Hematopoietic multipotent progenitor cell treated with erythropoietin and hydrocortisone succinate and interleukin-3 and kit ligand, for 15 days (in vitro differentiated cells): ENCODE measurements around the gene VSIR.

Experiments
- DNase-seq: peaks from one replicate; pipeline ENCODE4 v3.0.0-alpha.2; 2015; ENCODE audit warnings: low spot score

Gene VSIR

DNA sequence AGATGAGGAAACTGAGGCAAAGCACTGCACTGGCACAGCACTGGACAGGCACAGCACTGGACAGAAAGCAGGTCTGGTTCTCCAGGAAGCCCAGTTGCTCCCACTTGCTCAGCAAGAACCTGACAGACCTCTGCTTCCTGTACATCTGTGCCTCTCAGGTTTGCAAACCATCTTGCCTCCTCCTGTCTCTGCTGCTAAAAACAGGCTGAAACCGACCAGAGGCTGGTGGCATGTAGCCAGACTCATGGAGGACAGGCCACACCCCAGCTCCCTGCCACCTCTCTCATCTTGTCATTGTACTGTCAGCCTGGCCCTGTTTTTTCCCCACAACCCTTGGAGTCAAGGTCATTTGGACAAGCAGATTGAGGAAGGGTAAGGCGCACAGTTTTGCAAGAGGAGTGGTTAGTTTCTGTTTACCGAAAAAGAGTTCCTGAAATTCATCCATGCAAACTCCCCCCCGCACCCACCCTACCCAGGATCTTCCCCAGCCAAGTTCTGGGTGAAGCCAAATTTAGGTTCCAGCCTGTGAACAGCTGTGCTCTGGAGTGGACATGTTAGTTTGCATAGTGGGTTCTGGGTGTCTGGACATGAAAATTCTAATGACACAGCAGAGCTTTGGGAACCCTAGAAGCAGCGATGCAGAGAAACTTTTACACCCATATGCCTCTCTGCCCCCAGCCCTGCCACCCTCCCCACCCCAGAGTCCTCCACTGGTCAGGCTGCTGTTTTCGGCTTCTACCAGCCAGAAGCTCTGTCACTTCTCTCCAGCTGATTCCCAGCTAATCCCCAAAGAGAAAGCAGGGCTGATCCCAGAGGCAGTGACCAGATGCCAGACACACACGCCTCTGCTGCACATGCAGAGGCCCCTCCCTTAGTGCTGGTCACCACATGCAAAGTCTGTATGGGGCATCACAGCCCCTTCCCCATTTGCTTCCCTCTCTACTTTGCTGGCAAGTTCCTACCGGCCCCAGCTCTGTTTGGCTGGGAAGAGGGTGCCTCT lies 45.3 kb downstream of the VSIR start:
- peak; percentile 83 for DNase-seq

GRCh38 chr10:71727105-71727737 lies 46.1 kb downstream of the VSIR start:
- no peak for DNase-seq

DNA sequence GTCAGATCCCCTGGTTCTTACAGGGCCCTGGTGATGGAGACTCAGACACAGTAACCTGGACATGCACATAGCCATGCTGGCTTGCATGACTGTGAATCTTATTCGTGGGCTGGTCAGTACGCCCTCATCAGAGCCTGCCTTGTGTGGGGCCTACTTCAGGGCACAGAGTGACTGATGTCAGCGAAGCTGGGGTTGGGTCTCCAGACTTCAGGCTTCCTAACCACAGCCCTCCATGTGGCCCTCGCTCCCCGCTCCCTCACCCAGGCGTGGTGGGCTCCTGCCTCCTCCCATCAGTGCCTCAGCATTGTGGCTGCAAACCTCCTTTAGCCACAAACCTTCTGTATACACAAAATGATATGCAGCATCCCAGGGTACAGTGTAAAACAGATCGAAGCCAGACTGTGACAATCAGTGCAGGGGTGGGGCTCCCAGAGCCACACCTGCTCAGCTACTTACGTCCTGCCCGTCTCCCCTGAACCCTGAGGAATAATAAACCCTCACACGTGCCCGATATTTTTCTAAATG lies 46.7 kb downstream of the VSIR start:
- DNase-seq = no peak

DNA sequence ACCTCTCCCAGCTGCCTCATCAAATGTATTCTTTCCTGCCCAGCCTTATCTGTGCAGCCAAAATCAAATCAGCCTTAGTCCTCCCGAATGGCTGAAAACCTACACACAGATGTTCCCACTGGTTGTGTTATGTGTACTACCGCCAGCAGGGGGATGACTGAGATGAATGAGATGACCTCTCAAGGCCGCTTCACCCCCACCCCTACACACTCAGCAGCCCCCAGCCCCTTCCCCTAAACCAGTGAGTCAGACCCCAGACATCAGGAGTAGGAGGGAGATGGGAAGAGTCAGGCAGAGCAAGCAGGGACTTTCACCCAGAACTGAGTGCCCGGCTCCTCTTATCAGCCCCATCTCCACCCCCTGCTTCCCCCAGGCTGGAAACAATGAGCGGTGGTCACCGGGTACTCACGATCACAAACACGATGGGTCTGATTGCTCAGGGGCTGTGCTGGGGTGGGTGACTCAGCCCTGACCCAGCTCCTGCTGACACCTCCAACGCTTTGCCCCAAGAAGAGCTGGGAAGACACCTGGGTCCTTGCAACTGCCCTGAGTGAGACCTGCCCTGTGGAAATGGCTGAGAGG lies 47.2 kb downstream of the VSIR start:
- DNase-seq = peak; percentile 44

- DNase-seq = no peak
Measured at GRCh38 chr10:71725249-71725648, 48.1 kb downstream of the VSIR start.

DNA sequence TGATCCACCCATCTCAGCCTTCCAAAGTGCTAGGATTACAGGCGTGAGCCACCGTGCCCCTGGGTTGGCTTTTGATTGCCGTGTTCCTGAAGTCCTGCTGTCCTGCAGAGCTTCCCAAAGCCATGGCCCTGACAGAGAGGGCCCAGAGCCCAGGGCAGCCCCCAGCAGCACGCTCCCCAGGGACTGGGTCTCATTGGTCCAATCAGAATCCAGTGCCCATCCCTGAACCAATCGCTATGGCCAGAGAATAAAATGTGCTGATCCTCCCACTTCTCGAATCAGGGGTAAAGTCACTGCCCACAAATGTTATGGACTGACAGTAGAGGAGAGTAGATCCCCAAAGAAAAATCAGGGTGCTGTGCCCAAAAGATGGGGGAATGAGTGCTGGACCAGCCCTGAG lies 48.8 kb downstream of the VSIR start:
- no peak for DNase-seq

DNA sequence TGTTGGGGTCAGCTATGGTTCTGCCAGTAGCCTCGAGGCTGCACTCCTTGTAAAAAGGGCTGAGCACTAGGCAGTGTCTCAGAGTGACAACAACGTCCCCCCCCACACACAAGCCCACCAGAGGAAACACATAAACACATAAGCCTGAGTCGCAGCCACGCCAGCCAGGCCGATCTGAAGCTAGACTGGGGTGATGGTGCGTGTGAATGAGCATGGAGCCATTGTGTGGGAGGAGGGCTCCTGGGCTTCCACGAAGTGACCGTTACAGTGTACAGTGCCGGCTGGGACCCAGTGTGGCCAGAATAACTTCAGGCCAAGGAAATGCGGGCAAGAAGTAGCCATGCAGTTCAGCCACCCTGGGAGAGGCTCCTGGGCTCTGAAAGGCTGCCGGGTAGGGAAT lies 50.0 kb downstream of the VSIR start:
- DNase-seq = no peak

DNA sequence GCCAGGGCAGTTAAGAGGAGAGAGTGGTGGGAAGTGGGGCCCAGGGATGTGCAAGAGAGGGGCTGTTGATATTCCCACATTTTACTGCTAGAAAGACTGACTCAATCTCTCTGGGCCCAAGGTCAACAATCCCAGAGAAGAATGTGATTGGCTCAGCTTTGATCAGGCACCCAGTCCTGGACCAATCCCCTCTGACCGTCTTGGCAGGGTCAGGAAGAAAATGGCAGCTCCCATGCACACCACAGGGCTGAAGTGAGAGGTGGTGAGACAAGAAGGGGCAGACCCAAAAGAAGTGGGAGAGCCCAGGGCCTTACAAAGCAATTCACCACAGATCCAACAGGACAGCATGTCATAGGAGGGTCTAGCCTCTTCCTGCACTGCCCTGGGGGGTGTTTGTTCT lies 50.5 kb downstream of the VSIR start:
- no peak for DNase-seq

GRCh38 chr10:71721313-71721712 lies 52.0 kb downstream of the VSIR start:
- DNase-seq = no peak

DNA sequence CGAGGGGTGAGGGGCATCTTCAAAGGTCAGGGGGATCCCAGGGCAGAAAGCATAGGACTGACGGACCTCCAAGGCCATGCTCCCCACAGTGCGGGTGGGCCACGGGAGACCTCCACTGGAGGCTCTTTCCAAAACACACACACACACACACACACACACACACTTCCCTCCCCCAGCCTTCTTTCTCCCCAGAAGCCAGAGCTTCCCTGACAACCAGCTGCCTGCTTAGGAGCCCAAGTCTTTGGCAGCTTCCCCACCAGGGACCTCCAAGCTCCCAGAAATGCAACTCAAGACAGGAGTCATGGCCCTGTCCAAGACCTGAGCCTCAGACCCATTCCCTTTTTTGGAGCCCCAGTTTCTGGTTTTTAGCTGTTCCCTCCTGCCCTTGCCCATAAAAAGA lies 53.0 kb downstream of the VSIR start:
- DNase-seq = no peak

DNA sequence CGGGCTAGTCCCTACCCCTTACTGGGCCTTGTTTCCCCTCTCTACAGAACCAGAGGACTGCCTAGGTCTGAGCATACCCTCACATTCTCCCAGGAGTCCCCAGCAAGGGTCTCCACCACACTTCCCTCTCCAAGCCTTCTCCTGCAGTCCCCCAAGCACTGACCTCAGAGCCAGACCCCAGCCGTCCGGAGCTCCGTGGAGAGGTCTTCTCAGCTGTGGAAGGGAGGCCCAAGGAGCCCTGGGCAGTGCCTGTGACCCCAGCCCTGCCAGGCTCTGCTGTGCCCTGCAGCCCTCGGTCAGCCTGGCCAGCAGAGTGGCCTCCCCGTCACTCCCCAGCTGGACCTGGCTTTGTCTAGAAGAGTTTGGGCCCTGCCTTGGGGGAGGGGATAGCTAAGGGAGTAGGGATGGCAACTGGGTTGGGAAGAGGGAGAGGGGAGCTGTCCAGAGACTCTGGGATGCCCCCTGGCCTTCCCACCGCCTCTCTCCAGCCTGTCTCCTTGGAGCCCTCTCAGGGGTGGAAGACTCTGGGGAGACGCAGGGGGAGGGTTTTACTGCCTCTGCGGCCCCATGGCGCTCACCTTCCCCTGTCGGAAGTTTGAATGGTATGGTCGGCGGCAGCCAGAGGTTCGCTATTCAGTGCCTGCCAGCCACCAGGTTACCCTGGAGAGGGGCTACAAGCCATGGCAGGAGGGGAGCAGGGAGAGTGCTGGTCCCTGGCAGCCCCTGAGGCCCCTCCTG lies 53.7 kb downstream of the VSIR start, which contains the start of gene C10orf105:
Gene C10orf105, minus strand, starts transcription at position 315 of the 738 bp plus-strand sequence. CDS start 3,441 bp downstream, outside the sequence.
- no peak for DNase-seq

DNA sequence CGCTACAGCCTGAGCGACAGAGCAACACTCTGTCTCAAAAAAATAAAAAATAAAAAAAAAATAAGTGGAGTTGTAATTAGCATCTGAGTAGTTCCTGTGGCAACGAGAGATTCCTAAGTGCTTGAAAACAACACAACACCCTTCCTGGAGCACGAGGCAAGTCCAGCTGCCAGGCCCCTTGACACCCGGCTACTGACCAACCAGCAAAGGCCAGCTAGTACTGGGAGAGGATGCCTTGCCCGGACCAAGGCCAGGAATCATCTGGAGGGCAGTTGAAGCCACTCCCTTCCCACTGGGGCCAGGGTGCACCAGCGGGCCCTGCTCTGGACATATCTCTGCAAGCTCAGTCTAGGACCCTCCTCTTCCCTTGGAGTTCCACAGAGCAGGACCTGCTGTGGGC lies 54.3 kb downstream of the VSIR start:
- no peak for DNase-seq

GRCh38 chr10:71718165-71718698 lies 55.1 kb downstream of the VSIR start:
- no peak for DNase-seq

- no peak for DNase-seq
Measured at GRCh38 chr10:71717551-71717951, 55.8 kb downstream of the VSIR start.

- no peak for DNase-seq
Measured at GRCh38 chr10:71717056-71717455, 56.3 kb downstream of the VSIR start.

DNA sequence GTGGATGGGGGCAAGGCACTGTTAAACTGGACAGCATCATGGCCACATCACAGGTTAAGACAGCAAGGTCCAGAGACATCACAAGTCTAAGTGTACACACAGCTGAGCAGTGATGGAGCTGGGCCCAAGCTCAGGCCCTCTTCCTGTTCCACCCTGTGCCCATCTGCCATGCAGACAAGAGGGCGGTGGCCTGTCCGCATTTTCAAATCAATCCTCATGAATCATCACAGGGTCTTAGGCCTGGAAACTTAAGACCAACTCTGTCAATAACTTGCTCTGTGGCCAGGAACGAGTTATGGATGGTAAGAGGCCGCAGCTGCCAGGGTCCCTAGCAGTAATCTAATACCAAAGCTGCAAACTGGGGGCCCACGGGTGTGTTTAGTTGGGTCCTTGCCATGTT lies 56.9 kb downstream of the VSIR start:
- no peak for DNase-seq

DNA sequence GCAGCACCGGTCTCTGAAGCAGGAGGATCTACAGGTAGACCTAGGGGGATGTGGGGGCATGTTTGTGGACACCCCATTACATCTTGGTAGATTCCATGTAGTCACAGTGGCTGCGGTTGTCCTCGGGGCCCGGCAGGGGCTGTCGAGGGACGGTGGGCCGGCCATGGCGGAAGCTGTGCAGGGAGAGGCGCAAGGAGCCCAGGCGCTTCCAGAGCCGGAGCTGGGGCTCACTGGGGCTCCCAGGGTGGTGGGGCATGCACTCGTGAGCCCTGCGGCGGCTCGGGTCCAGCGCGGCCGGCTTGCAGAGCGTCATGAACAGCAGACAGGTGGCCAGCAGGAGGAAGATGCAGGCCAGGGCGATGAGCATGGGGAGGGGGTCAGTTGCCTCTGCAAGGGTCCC lies 57.5 kb downstream of the VSIR start:
- DNase-seq = no peak

DNA sequence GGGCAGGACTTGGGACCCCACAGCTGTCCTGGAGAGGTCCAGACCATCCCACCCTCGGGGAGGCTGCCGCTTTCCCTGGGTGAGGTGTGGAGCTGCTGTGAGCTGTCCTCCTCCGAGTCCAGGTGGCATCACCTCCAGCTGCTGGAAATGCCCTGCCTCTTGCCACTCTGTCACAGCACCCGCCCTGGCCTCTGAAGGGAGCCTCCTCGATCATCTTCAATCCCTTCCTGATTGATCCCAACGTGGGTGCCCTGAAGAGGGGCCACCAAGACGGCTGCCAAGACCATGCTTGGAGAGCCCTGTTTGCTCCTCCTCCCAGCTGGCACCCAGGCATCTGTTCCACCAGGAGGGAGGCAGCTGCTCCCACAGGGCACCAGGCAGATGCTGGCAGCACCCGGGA lies 58.3 kb downstream of the VSIR start:
- DNase-seq = no peak

DNA sequence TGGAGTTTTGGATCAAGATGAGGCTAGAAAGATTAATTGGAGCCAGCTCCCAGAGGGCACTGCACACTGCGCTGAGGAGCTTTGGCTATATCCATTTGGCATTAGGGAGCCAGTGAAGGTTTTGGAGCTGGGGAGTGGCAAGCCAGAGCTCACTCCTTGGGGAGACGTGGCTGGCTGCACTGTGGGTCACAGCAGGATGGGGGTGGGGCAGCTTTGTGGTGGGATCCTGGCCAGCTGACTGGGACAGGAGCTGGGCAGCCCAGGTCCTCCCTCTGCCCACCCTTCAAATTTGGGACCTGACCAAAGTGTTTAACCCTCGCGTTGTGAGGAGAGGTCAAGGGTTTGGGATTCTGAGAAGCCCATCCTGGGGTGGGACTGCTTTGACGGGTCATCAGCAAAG lies 58.7 kb downstream of the VSIR start:
- DNase-seq = no peak

DNA sequence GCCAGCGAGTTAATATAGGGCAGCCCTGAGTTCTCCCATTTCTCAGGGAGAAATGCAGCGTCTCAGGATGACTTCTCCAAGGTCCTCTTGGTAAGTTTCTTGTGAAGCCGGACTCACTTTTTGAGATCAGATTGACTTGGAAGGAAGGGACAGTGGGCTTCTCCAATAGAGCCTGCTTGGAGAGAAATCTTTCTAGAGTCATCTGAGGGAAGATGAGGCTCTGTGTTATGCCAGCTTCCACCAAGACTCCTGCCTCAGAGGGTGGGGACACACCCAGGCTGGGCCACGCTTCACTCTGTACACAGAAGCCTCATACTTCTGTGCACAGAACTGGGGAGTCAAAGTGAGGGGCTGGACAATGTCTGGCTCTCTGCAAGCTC lies 59.3 kb downstream of the VSIR start:
- DNase-seq = peak; percentile 37

GRCh38 chr10:71713135-71714030 lies 59.9 kb downstream of the VSIR start:
- peak; percentile 51 for DNase-seq
